ENCODE results near the gene TMED3. TPM values are rescaled to one million over a fixed set of nuclear protein-coding genes. Genes with fewer than 3 reads are reported as not detected.
"Not testable (repeated sequence)": the region's sequence is repeated elsewhere in the genome, so short reads cannot be mapped to it uniquely, and the experiment has no call there.

Gene TMED3
- total RNA-seq, 1 donor from 2014 or later = 32.1 TPM

DNA sequence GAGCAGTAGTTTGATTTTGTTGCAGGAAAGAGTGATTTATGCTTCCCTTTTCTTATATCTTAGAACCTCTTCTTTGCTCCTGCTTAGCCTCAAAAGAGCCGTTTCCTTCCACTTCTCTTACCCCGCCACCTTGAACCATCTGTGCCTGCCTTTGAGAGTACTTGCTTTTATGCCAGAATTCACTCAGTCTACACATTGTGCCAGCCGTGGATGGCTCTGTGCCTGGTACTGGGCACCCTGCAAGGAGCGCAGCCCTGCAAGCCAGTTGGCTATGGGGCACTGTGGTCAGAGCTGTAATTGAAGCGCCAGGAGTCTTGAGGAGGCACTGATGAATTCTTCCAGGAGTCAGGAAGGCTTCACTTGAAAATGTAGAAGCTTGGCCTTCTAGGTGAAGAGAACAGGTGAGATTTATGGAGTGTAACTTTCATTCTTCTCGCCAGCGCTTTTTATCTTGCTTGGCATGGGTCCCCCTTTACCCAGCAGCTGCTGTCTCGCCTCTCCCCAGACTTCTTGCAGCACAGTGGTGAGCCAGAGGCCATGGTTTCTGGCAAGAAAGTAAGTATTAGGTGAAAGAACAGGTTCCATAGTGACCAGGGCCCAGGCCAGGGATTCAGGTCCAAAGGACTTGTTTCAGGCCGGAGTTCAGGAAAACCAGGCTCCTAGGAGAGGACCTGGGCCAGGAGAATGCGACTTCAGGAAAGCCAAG lies 4.9 kb downstream of the TMED3 start:
- no peak overlapping the region for H3K27ac Mint-ChIP-seq (ENCODE audit: unreplicated experiment)
- H3K36me3 Mint-ChIP-seq (ENCODE audit: unreplicated experiment) = peaks cover 29% of the 10 kb centered on the region
- H3K27me3 Mint-ChIP-seq (ENCODE audit: unreplicated experiment) = peaks cover 1% of the 10 kb centered on the region
- no peak for DNase-seq
- peaks cover 3% of the 10 kb centered on the region for H3K9me3 Mint-ChIP-seq (ENCODE audit: unreplicated experiment)
- H3K4me3 Mint-ChIP-seq (ENCODE audit: unreplicated experiment) = no peak overlapping the region
- TF ChIP-seq, protein P1, sequence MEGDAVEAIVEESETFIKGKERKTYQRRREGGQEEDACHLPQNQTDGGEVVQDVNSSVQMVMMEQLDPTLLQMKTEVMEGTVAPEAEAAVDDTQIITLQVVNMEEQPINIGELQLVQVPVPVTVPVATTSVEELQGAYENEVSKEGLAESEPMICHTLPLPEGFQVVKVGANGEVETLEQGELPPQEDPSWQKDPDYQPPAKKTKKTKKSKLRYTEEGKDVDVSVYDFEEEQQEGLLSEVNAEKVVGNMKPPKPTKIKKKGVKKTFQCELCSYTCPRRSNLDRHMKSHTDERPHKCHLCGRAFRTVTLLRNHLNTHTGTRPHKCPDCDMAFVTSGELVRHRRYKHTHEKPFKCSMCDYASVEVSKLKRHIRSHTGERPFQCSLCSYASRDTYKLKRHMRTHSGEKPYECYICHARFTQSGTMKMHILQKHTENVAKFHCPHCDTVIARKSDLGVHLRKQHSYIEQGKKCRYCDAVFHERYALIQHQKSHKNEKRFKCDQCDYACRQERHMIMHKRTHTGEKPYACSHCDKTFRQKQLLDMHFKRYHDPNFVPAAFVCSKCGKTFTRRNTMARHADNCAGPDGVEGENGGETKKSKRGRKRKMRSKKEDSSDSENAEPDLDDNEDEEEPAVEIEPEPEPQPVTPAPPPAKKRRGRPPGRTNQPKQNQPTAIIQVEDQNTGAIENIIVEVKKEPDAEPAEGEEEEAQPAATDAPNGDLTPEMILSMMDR (IDR thresholded peaks at IDR 0.05; ENCODE audit: partially characterized antibody, unreplicated experiment) = no peak
- peaks cover 6% of the 10 kb centered on the region for H3K4me1 Mint-ChIP-seq (ENCODE audit: low read depth, unreplicated experiment)

GRCh38 chr15:79316864-79317263 lies 6.0 kb downstream of the TMED3 start:
- Mint-ChIP-seq H3K4me3 (ENCODE audit: unreplicated experiment) (no peak overlapping the region), H3K4me1 (ENCODE audit: low read depth, unreplicated experiment) (peaks cover 6% of the 10 kb centered on the region), H3K9me3 (ENCODE audit: unreplicated experiment) (peaks cover 4% of the 10 kb centered on the region), H3K27me3 (ENCODE audit: unreplicated experiment) (peaks cover 1% of the 10 kb centered on the region), H3K27ac (ENCODE audit: unreplicated experiment) (no peak overlapping the region), H3K36me3 (ENCODE audit: unreplicated experiment) (peaks cover 32% of the 10 kb centered on the region)
- DNase-seq = no peak
- TF ChIP-seq, protein P1 (IDR thresholded peaks at IDR 0.05; ENCODE audit: partially characterized antibody, unreplicated experiment) = no peak

GRCh38 chr15:79319973-79320372 lies 9.1 kb downstream of the TMED3 start:
- not testable (repeated sequence) for H3K4me3 Mint-ChIP-seq (ENCODE audit: unreplicated experiment); DNase-seq; H3K27me3 Mint-ChIP-seq (ENCODE audit: unreplicated experiment); H3K9me3 Mint-ChIP-seq (ENCODE audit: unreplicated experiment); H3K4me1 Mint-ChIP-seq (ENCODE audit: low read depth, unreplicated experiment); H3K27ac Mint-ChIP-seq (ENCODE audit: unreplicated experiment)
- H3K36me3 Mint-ChIP-seq (ENCODE audit: unreplicated experiment) = peaks cover 28% of the 10 kb centered on the region

DNA sequence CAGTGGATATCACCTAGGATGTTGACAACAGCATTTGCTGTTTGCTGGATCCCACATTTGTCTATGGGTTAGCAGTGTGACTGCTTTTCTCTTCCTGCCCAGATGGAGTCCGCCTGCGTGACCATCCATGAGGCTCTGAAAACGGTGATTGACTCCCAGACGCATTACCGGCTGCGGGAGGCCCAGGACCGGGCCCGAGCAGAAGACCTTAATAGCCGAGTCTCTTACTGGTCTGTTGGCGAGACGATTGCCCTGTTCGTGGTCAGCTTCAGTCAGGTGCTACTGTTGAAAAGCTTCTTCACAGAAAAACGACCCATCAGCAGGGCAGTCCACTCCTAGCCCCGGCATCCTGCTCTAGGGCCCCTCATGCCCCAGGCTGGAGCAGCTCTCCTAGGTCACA lies 11.0 kb downstream of the TMED3 start:
- Mint-ChIP-seq H3K27me3 (ENCODE audit: unreplicated experiment) (no peaks in the 10 kb centered on the region), H3K9me3 (ENCODE audit: unreplicated experiment) (peaks cover 4% of the 10 kb centered on the region), H3K27ac (ENCODE audit: unreplicated experiment) (no peak overlapping the region), H3K36me3 (ENCODE audit: unreplicated experiment) (peaks cover 23% of the 10 kb centered on the region), H3K4me1 (ENCODE audit: low read depth, unreplicated experiment) (peaks cover 2% of the 10 kb centered on the region), H3K4me3 (ENCODE audit: unreplicated experiment) (no peak overlapping the region)
- TF ChIP-seq, protein P1 (IDR thresholded peaks at IDR 0.05; ENCODE audit: partially characterized antibody, unreplicated experiment) = no peak
- no peak for DNase-seq

DNA sequence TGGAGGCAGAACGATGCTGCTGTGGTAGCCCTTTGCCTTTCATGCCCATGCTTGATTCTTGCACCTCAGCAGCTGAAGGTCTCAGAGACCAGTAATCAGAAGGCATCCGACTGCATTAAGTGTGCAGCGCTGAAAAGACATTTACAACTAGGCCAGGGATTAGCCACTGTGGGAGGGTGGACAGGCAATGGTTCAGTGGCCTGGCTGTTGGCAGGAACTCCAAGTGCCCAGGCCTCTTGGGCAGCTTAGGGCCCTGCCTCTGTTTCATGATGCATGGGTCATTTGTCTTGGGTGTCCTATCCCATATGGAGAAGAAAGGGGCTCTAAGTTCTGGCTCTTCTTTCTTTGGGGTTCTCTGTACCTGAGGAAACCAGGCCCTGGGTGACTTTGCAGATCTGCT lies 11.4 kb downstream of the TMED3 start:
- peaks cover 23% of the 10 kb centered on the region for H3K36me3 Mint-ChIP-seq (ENCODE audit: unreplicated experiment)
- H3K27me3 Mint-ChIP-seq (ENCODE audit: unreplicated experiment) = no peaks in the 10 kb centered on the region
- DNase-seq = no peak
- H3K4me3 Mint-ChIP-seq (ENCODE audit: unreplicated experiment) = no peak overlapping the region
- H3K4me1 Mint-ChIP-seq (ENCODE audit: low read depth, unreplicated experiment) = peaks cover 2% of the 10 kb centered on the region
- peaks cover 2% of the 10 kb centered on the region for H3K9me3 Mint-ChIP-seq (ENCODE audit: unreplicated experiment)
- TF ChIP-seq, protein P1 (IDR thresholded peaks at IDR 0.05; ENCODE audit: partially characterized antibody, unreplicated experiment) = no peak
- no peak overlapping the region for H3K27ac Mint-ChIP-seq (ENCODE audit: unreplicated experiment)
